KMS-11 (cell line): ENCODE results near the gene LRRC47.

Source experiments
- H2AFZ ChIP-seq: fragments of 200-600 bp; sonication (generic); 2 replicates; pipeline ENCODE4 v1.6.1; 2016; ENCODE audit warnings: antibody characterized with exemption, mixed run types, low read depth
- H3K27ac ChIP-seq: fragments of 200-600 bp; sonication (generic); 2 replicates; pipeline ENCODE4 v1.6.1; 2016; ENCODE audit warnings: mild to moderate bottlenecking, mixed run types
- H3K27me3 ChIP-seq: fragments of 200-600 bp; sonication (generic); 2 replicates; pipeline ENCODE4 v1.6.1; 2017; ENCODE audit warnings: mild to moderate bottlenecking, low read depth, mixed run types, moderate library complexity; ENCODE audit not compliant: insufficient read depth
- H3K36me3 ChIP-seq: fragments of 200-600 bp; sonication (generic); 2 replicates; pipeline ENCODE4 v1.6.1; 2017; ENCODE audit warnings: mild to moderate bottlenecking, mixed run types; ENCODE audit not compliant: insufficient read depth
- H3K4me1 ChIP-seq: fragments of 200-600 bp; sonication (generic); 2 replicates; pipeline ENCODE4 v1.6.1; 2016; ENCODE audit warnings: mild to moderate bottlenecking, low read depth, mixed run types; ENCODE audit not compliant: poor library complexity, severe bottlenecking
- H3K4me2 ChIP-seq: fragments of 200-600 bp; sonication (generic); 2 replicates; pipeline ENCODE4 v1.7.0; 2016; ENCODE audit warnings: mild to moderate bottlenecking, mixed run types
- H3K4me3 ChIP-seq: fragments of 200-600 bp; sonication (generic); IDR thresholded peaks from 2 replicates; pipeline ENCODE4 v1.6.1; 2017; ENCODE audit warnings: low read depth, low read length, mixed read lengths; ENCODE audit not compliant: insufficient read depth
- H3K79me2 ChIP-seq: fragments of 200-600 bp; sonication (generic); 2 replicates; pipeline ENCODE4 v1.6.1; 2016; ENCODE audit warnings: low read depth, mixed run types; ENCODE audit not compliant: insufficient read depth
- H3K9ac ChIP-seq: fragments of 200-600 bp; sonication (generic); 2 replicates; pipeline ENCODE4 v1.6.1; 2016; ENCODE audit warnings: mild to moderate bottlenecking, mixed run types
- H4K20me1 ChIP-seq: fragments of 200-600 bp; sonication (generic); 2 replicates; pipeline ENCODE4 v1.6.1; 2016; ENCODE audit warnings: mild to moderate bottlenecking, mixed run types; ENCODE audit not compliant: insufficient read depth
- CTCF ChIP-seq: fragments of 200-600 bp; sonication (generic); conservative IDR thresholded peaks from 2 replicates; pipeline ENCODE4 v1.6.1; 2017; ENCODE audit warnings: low read depth, mild to moderate bottlenecking, antibody characterized with exemption, low read length, moderate library complexity, mixed read lengths

The LRRC47 gene

GRCh38 chr1:3837685-3838084 lies 41.4 kb upstream of the LRRC47 start:
- Histone ChIP-seq H3K4me2 (no peak overlapping the region), H3K9ac (no peak overlapping the region), H3K27me3 (no peaks in the 10 kb centered on the region), H3K4me1 (no peaks in the 10 kb centered on the region), H3K36me3 (no peaks in the 10 kb centered on the region), H3K4me3 (no peak overlapping the region), H3K79me2 (no peaks in the 10 kb centered on the region), H4K20me1 (no peaks in the 10 kb centered on the region), H3K27ac (no peak overlapping the region), H2AFZ (no peak overlapping the region)
- TF ChIP-seq CTCF, result no peak

GRCh38 chr1:3837200-3837599 lies 40.9 kb upstream of the LRRC47 start:
- H3K27me3 ChIP-seq, result no peaks in the 10 kb centered on the region
- no peak overlapping the region for H2AFZ ChIP-seq
- no peaks in the 10 kb centered on the region for H3K79me2 ChIP-seq
- H3K27ac ChIP-seq, result no peak overlapping the region
- no peaks in the 10 kb centered on the region for H4K20me1 ChIP-seq
- no peak overlapping the region for H3K9ac ChIP-seq
- TF ChIP-seq CTCF, result no peak
- H3K36me3 ChIP-seq, result no peaks in the 10 kb centered on the region
- no peak overlapping the region for H3K4me2 ChIP-seq
- no peak overlapping the region for H3K4me3 ChIP-seq
- H3K4me1 ChIP-seq, result no peaks in the 10 kb centered on the region

GRCh38 chr1:3836421-3836820 lies 40.1 kb upstream of the LRRC47 start:
- Histone ChIP-seq H3K4me2 (no peak overlapping the region), H3K27ac (no peak overlapping the region), H3K79me2 (no peaks in the 10 kb centered on the region), H3K4me3 (no peak overlapping the region), H3K9ac (no peak overlapping the region), H3K36me3 (no peaks in the 10 kb centered on the region), H4K20me1 (no peaks in the 10 kb centered on the region), H3K27me3 (no peaks in the 10 kb centered on the region), H3K4me1 (no peaks in the 10 kb centered on the region), H2AFZ (no peak overlapping the region)
- TF ChIP-seq CTCF, result no peak

- Histone ChIP-seq H3K9ac (no peak overlapping the region), H3K79me2 (no peaks in the 10 kb centered on the region), H3K4me2 (no peak overlapping the region), H3K27ac (no peak overlapping the region), H3K27me3 (no peaks in the 10 kb centered on the region), H3K4me3 (no peak overlapping the region), H3K4me1 (no peaks in the 10 kb centered on the region), H3K36me3 (no peaks in the 10 kb centered on the region), H2AFZ (no peak overlapping the region), H4K20me1 (no peaks in the 10 kb centered on the region)
- TF ChIP-seq CTCF, result no peak
Observed at GRCh38 chr1:3834701-3835100, 38.4 kb upstream of the LRRC47 start.

- Histone ChIP-seq H2AFZ (no peak overlapping the region), H3K4me2 (no peak overlapping the region), H3K4me1 (no peaks in the 10 kb centered on the region), H4K20me1 (no peaks in the 10 kb centered on the region), H3K4me3 (no peak overlapping the region), H3K27ac (no peak overlapping the region), H3K9ac (no peak overlapping the region), H3K27me3 (no peaks in the 10 kb centered on the region), H3K36me3 (no peaks in the 10 kb centered on the region), H3K79me2 (no peaks in the 10 kb centered on the region)
- TF ChIP-seq CTCF, result no peak
Observed at GRCh38 chr1:3831689-3832088, 35.4 kb upstream of the LRRC47 start.
